Measurements from ENCODE around the gene RTL3.

- TF ChIP-seq EZH2phosphoT487 (IDR thresholded peaks at IDR 0.05; ENCODE audit: insufficient read depth, low read depth) (no peak), EZH2 (IDR thresholded peaks at IDR 0.05; ENCODE audit: insufficient read depth, poor library complexity, severe bottlenecking) (no peak)
Observed at GRCh38 chrX:78622831-78623230, 36.3 kb downstream of the RTL3 start.

Data from GM23248 (cell line).